RKO (cell line): Measurements from ENCODE around the gene ALCAM.
A peak's percentile ranks its signal among the peaks of the same experiment; 100 is the strongest.

Experiments
- DNase-seq: peaks from one replicate; pipeline ENCODE4 v3.0.0-alpha.2; 2016; ENCODE audit warnings: low spot score

ALCAM gene

DNA sequence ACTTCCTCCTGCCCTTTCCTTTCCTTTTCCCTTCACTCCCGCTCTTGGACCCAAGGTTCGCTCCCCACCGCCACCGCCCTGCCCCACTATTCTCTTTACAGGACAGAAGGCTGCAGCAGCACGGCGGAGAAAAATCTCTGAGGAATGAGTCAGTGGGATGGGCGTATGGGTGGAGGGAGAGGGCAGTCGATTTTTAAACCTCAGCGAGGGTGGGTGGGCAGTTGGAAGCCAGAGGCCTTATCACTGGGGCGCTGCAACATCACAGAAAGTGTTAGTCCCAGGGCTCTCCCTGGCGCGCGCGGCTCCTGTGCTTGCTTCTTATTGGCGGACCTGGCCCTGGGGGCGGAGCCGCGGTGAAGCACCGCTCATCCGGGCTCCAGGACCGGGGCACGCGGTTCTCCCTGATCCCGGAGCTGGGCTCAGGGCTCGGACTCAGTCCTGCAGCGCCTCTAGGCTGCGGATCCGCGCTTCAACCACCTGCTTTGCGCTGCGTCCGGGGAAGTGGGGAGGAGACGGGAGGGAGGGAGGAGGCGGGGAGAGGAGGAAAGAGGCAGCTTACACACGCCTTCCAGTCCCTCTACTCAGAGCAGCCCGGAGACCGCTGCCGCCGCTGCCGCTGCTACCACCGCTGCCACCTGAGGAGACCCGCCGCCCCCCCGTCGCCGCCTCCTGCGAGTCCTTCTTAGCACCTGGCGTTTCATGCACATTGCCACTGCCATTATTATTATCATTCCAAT is at the start of gene ALCAM:
TSS of gene ALCAM (plus strand) at position 584 of the 737 bp plus-strand sequence.
- peak; percentile 99 for DNase-seq

DNA sequence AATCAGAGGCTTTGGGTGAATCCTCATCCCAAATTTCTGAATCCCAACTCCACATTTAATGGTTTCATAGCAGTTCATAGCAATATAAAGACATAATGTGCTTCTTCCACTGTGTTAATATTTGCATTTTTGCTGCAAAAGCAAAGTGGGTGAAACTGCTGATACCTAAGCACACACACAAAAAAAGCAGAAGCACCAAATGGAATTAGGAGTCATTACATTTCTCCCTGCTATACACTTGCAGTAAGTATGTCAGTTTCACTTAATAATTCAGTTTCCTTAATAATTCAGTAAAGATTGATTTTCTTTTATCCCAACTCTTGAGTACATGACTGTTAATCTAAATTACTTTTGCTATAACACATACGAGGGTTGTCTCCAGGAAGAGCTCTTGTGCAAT is 48.9 kb upstream of the ALCAM start:
- no peak for DNase-seq

DNA sequence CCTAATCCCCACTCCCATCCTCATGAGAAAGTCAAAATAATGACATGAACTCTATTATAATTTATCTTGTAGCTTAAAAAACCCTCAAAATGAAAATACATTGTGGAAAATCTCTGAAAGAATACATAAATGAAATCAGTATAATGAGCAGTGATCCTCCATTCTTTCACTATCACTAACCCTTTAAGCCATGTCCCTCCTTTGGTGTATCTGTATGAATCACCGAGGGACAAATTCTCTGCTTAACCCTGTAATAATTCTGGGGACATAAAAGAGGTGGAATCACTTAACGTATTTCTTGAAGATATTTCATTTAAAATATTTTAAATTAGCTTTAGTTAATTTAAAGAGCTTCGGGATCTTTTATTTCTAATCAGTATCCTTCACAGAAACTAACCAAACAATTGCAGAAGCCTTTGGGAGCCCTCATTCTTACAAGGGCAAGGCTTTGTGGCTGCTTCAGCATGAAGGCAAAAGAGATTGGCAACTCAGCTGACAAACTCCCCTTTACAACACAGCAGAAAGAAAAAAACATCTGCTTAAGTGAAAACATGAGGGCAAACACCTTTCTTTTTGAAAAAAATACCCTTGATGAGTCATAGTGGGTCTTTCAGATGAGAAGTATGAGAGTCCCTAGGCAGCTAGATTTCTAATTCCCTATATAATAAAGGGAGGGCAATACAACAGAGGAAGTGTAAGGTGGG is 44.0 kb upstream of the ALCAM start:
- no peak for DNase-seq

DNA sequence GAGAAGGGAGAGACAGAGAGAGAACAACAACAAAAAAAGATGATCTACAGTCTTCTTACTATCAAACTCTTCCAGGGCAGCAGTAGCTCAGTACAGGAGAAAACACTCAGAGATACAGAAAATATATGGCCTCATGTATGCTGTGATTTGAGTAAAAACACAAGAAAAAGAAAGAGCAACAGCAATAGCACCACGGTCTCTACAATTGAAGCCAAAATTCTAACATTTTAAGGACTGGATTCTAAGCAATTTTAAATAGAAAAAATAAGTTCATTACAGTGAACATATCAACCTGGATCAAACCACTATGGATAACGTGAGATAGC is 43.5 kb upstream of the ALCAM start:
- no peak for DNase-seq

DNA sequence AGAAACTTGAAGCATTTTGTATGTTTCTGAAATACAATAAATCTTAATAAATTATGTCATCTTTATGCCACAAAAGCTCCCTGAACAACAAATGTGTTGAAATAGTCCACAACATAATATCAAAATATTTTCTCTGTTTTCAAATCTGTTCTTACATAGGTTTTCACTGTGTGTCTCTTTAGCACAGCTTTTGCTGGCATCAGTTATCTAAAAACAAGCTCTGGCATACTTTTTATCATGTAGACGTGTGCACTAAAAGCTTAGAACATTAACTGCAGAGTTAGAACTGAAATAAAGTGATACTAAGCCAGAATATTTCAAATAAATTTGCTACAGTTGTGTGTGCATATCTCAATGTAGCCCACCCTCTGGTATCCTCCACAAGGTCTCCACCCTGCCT is 41.8 kb upstream of the ALCAM start:
- DNase-seq: no peak

DNA sequence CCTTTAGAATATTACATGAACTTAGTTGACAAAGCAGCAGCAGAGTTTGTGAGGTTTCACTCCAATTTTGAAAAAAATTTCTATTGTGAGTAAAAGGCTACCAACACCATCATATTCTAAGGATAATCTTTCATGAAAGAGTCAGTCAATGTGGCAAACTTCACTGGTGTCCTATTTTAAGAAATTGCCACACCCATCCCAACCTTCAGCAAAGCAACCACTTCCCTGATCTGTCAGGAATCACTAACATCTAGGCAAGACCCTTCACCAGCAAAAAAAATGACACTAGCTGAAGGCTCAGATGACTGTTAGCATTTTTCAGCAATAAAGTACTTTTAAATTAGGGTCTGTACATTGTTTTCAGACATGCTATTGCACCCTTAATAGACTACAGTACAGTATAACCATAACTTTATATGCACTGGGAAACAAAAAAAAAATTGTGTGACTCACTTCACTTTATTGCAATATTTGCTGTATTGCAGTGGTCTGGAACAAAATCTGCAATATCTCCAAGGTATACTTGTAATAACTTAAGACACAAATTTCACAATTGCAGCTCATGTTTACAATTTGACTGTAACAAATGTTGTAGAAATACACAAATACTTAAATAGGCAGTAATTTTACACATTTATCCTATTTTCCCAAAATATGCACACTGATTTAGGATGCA is 38.9 kb upstream of the ALCAM start:
- no peak for DNase-seq

DNA sequence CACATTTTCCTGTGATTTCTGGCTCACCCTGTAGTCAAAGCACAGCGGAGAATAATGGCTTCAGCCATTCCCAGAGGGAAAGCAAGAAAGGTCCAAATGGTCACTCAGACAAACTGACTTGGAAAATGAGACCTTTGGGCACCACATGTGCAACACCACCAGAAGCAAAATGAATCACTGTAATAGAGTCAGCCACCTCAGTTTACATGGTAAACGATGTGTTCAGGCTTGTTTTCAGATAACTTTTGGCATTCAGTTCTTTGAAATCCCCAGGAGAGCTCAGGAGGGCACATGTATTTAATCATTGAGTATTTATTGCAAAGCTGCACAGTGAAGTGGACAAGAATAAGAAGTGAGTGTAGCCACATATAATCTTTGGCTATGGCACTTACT is 38.4 kb upstream of the ALCAM start:
- DNase-seq: no peak

DNA sequence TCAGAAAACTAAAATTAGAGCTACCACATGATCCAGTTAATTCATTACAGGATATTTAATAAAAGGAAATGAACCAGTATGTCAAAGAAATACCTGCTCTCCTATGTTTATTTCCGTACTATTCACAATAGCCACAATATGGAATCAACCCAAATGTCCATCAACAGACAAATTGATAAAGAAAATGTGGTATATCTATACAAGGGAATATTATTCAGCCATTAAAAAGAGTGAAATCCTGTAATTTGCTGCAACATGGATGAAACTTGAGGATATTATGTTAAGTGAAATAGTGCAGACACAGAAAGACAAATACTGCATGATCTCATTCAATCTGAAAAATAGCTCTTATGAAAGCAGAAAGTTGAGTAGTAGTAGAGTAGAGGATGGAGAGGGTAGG is 33.7 kb upstream of the ALCAM start:
- DNase-seq: no peak

DNA sequence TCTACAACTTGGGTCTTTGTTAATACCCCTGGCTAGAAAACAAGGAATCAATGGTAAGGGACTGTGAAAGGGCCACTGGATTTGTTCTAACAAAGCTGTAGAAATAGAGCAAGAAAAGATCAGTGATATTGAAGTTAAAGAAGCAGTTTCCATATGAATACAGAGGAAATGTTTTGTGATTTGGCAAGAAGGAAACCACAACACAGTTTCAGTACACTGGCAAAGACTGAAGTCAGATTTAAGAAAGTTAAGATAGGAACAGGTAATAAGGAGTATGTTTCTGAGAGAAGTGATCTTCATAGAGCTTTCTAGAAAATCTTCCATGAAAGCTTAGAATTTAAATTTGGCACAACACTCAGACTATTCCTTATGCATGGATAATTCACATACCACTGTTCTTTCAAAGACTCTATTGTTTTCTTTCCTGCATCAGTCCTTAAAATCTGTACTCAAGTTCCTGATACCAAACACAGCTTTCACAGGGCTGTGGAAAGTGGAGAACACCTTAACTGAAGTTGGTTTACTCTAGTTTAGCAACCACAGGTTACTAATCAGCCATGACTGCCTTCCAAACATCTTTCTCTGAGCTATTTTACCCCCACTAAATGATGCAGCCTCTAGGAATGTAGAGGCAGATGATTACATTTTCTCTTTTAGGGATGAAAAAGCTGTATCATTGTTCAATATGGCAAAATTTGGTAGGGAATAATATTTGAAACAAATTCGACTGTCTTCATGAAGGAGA is 32.4 kb upstream of the ALCAM start:
- DNase-seq: no peak

DNA sequence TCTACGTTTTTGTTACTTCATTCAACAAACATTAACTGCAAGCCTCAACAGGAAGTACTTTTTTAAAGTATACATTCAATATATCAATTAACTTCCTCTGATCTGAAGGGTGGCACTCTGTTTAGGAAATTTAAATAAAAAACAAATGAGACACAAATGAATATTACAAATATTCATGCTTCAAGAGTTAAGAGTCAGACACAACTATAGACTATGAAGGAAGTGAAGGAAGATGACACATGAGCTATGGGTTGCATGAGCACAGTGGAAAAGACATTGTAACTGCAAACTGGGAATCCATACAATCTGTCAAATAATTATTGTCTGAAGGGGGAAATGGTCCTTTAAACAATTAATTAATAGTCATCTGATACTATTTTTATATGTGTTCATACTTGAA is 26.8 kb upstream of the ALCAM start:
- DNase-seq: no peak

DNA sequence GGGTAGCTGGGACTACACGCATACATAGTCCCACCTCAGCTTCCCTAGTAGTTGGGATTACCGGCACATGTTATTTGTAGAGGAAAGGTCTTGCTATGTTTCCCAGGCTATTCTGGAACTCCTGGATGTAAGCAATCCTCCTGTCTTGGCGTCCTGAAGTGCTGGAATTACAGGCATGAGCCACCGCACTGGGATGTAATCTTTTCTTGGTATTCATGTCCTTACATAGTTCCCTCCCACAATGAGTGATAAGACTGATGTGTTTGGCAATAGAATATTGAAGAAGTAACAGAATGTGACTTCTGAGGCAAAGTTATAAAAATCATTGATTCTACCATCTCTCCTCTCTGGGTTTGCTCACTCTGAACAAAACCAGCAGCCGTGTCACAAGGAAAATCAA is 22.7 kb upstream of the ALCAM start:
- DNase-seq: no peak

DNA sequence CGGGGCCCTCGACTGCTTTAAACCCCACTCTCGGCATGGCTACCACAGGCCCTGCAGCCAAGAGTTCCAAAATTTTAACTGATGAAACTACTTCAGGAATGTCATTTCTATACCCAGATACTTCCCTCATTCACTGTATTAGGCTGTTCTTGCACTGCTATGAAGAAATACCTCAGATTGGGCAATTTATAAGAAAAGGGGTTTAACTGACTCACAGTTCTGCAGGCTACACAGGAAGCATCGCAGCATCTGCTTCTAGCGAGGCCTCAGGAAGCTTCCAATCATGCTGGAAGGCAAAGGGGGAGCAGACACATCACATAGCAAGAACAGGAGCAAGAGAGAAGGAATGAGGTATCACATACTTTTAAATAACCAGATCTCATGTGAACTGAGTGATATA is 21.6 kb upstream of the ALCAM start:
- no peak for DNase-seq

DNA sequence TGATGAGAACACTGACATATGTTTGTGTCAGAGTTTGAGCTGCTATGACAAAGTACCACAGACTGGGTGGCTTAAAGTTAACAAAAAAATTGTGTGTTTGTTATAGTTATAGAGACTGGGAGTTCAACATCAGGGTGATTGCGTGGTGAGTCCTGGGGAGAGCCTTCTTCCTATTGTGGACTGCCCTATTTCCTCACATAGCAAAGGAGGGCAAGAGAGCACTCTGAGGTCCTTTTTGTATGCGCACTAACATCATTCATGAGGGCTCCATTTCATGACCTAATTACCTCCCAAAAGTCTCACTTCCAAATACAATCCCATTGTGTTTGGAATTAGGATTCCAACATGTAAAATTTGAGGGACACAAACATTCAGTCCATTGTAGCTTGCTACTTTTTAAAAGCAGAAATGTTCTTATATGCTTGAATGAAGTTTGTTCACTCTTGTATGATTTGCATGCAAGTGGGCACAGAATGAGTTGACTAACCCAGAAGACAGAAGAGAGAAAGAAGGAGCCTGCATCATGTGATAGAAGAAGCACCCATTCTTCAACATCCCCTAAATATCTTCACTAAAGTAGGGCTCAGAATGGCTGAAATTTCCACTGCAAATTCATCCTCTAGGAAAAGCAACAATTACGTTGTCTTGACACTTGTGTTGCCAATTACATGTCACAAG is 18.9 kb upstream of the ALCAM start:
- no peak for DNase-seq

DNA sequence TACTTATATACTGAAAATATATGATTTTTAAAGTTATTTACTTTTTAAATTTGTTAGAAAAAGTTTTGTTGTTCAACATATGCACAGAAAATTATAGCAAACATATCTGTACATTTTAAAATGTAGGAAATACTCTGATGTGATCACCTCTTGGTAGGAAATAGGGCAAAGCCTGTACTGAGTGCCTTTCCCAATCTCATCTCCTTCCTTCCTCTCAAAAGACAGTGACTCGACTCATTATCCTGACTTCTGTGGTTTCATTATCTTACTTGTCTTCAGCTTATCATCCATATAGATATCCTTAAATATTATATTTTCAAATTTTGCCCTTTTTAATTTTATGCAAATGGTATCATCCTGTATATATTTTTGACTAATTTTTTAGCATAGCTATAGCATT is 18.4 kb upstream of the ALCAM start:
- no peak for DNase-seq

DNA sequence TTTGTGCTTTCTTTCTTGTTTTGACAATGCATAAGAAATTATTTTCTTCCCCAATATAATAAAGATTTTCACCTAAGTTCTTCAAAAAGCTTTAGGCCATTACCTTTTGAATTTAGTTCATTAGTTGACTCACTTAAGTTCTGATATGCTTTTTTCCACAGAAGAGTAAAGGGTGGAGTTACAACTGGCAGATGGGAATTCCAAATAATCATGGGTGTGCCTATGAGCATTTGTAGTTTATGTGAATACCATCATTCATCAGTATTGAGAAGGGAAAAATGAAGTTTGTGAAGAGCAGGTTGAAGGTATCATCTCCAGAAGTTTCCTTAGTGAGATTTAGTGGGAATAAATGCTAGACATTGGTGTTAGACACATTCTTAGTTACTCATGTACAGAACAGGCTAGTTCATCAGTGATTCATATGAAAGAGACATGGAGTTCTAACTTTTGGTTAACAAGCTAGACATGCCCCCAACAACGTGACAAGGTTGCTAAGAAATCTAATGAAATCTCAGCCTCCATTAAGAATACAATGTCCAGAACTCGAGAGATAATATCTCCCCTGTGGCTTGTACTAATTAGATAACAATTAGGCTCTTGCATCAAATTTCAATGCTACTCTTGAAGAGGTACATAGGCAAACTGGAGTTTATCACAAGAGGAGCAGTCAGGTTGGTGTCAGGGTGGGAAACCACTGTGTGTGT is 16.9 kb upstream of the ALCAM start:
- DNase-seq: no peak

DNA sequence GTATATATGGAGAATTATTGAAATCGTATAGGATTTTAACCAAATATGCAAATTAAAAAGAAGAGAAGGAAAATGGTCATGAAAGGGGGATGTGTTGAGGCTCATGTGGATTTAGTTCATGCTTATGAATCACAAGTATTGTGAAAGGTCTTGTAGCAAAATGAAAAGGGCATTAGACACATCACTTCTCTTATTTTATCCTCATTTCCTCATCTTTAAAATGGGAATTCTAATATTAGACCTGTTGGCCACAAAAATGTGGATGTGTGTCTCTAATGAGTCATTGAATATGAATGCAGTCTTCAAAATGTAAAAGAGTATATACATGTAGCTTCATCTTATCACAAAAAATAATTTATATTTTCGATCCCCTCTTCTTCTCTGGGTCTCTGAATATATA is 14.9 kb upstream of the ALCAM start:
- DNase-seq: peak; percentile 54

DNA sequence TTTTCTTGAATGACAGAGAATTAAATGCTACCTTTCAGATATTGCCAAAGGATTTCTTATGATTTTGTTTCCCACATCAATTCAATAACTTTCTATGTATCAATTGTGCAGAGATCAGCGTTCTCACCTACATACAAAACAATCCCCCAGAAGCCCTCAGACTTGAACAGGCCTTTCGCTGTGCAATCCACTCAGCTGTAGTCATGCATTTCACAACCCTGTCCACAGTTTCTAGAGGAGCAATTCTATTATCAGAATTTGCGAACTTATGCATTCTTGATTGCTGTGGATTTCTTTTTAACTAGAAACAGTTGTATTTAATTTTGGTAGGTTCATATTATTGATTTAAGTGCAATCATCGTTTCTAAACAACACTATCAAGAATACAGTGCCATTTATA is 13.7 kb upstream of the ALCAM start:
- no peak for DNase-seq

DNA sequence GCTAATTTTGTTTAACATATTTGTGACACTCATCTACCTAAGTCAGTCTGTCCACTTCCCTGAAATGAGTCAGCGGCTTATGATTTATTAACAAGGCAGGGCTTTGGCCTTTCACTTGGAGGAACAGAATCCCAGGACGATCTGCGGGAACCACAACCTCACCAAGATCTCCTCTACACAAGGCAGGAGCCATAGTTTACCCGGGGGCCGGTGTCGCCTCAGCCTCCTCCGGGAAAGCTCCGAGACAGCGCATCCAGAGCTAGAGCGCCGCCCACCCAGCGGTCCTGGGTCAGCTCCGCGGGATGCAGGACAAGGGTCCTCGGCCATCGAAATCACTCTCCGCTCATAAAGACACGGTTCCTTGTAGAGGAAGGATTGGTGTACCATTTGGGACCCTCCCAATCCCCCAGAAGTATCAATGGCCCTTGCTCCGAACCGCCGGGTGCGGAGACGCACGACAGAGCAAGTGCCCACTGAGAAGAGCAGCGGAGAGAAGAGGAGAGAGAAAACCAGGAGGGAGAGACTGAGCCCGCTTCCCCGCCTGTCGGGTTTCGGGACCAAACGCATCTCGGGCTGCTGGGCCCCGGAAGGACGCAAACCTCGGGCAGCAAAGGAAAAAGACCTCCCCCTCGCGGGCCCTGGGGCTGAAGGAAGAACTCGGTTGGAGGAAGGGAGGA is 13.1 kb upstream of the ALCAM start:
- DNase-seq: no peak

DNA sequence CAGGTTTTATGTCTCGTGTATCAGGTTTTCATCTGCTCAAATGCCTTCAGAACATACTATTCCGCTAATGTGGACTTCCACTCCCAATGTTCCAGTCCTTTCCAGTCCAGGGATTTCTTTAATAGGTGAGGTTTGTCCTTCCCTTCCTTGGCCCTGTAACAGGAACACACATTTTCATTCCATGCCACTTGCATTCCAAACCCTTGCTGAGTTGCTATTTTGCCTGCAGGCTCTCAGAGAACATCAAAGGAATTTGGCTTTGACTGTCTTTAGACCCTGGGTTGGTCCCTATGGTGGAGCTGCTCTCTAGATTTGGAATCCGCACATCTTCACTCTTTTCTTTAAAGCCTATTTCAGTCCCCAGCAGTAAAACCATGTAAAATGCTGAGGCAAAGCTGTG is 12.3 kb upstream of the ALCAM start:
- no peak for DNase-seq

DNA sequence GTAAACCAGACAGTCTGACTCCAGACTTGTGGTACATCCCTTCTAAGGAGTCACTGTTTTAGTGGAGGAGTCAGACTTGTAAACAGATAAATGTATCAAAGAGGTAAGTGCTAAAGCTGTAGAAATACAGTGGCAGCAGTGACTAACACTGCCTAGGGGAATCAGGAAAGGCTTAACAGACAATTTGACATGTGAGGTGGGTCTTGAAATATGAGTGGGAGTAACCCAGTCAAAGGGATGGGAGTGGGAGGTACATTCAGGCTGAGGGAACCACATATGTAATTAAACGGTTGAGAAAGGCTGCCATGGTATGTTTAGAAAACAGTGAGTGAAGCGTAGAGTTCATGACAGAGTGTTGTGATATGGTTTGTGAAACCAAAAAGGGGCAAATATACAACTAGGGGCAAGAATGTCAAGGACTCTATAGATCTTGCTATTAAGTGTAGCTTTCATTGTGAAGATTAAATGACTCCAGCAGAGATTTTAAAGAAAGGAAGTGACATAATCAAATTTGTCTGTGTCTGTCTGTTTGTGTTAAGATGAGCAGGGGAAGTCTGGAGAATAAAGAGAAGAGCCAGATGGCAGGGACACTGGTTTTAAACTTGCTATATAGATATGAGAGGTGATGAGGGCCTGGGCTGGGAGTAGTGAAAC is 11.2 kb upstream of the ALCAM start:
- DNase-seq: no peak

DNA sequence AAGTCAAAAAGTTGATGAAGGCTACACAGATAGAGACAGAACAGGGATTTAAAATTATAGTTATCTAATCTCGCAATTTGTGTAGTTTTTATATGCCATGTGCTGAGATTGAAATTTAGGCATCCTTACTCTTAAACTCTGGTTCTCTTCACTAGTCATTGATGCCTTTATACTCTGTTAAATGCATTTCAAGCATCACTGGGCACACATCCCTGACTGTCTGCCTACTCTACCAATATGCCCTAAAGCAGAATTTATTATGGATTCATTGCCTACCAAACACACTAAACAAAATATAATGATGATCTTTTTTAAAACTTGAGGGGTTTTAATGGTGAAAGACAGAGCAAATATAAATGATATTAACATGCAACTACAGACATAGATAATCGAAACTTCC is 10.3 kb upstream of the ALCAM start:
- no peak for DNase-seq
